Neural progenitor cell (in vitro differentiated cells): ENCODE measurements around the gene STK40. TPM values are rescaled to one million over a fixed set of nuclear protein-coding genes. Genes with fewer than 3 reads are reported as not detected.
A peak's percentile ranks its signal among the peaks of the same experiment; 100 is the strongest.

Experiments used
- DNase-seq: peaks from one replicate; pipeline ENCODE4 v3.0.0-alpha.2; 2016; ENCODE audit warnings: low spot score
- H2AFZ ChIP-seq: fragments of 200-600 bp; sonication (generic); replicated peaks from 2 replicates; pipeline ENCODE4 v1.6.1; 2016; ENCODE audit warnings: antibody characterized with exemption
- H3F3A ChIP-seq: fragments of 200-600 bp; sonication (generic); 2 replicates; pipeline ENCODE4 v1.6.1; 2016; ENCODE audit warnings: antibody characterized with exemption, low read depth
- H3K27ac ChIP-seq: fragments of 200-600 bp; sonication (generic); 2 replicates; pipeline ENCODE4 v1.5.1; 2016; ENCODE audit warnings: mild to moderate bottlenecking
- H3K27me3 ChIP-seq: fragments of 200-600 bp; sonication (generic); 2 replicates; pipeline ENCODE4 v1.6.1; 2016; ENCODE audit warnings: mild to moderate bottlenecking, moderate library complexity
- H3K36me3 ChIP-seq: fragments of 200-600 bp; sonication (generic); 2 replicates; pipeline ENCODE4 v1.5.1; 2016
- H3K4me1 ChIP-seq: fragments of 200-600 bp; sonication (generic); 2 replicates; pipeline ENCODE4 v1.6.1; 2016; ENCODE audit warnings: mixed run types
- H3K4me2 ChIP-seq: fragments of 200-600 bp; sonication (generic); 2 replicates; pipeline ENCODE4 v1.6.1; 2016
- H3K4me3 ChIP-seq: fragments of 200-600 bp; sonication (generic); 2 replicates; pipeline ENCODE4 v1.5.1; 2016
- H3K79me2 ChIP-seq: fragments of 200-600 bp; sonication (generic); 2 replicates; pipeline ENCODE4 v1.6.1; 2016; ENCODE audit warnings: low read depth
- H3K9ac ChIP-seq: fragments of 200-600 bp; sonication (generic); 2 replicates; pipeline ENCODE4 v1.6.1; 2016
- H3K9me3 ChIP-seq: fragments of 200-600 bp; sonication (generic); 2 replicates; pipeline ENCODE4 v1.5.1; 2016; ENCODE audit warnings: low read depth
- H4K20me1 ChIP-seq: fragments of 200-600 bp; sonication (generic); 2 replicates; pipeline ENCODE4 v1.6.1; 2016; ENCODE audit warnings: low read depth
- H3K27ac Mint-ChIP-seq: 3 replicates; pipeline ENCODE4 v1.8.0; 2021; ENCODE audit warnings: mixed read lengths
- H3K27me3 Mint-ChIP-seq: 2 replicates; pipeline ENCODE4 v1.8.0; 2022; ENCODE audit warnings: low read depth, mild to moderate bottlenecking, inconsistent platforms, moderate library complexity, mixed read lengths; ENCODE audit not compliant: insufficient read depth
- H3K36me3 Mint-ChIP-seq: 3 replicates; pipeline ENCODE4 v1.8.0; 2021; ENCODE audit warnings: mixed read lengths
- H3K4me1 Mint-ChIP-seq: 3 replicates; pipeline ENCODE4 v1.8.0; 2021; ENCODE audit warnings: mixed read lengths
- H3K4me3 Mint-ChIP-seq: 3 replicates; pipeline ENCODE4 v1.8.0; 2021; ENCODE audit warnings: mild to moderate bottlenecking, moderate library complexity, mixed read lengths
- H3K9me3 Mint-ChIP-seq: 3 replicates; pipeline ENCODE4 v1.8.0; 2020; ENCODE audit warnings: mixed read lengths
- CTCF ChIP-seq: fragments of 200-600 bp; sonication (generic); IDR thresholded peaks from 2 replicates; pipeline ENCODE4 v1.5.1; 2017; ENCODE audit warnings: antibody characterized with exemption, mild to moderate bottlenecking
- EZH2 ChIP-seq: fragments of 200-600 bp; sonication (generic); IDR thresholded peaks from 2 replicates; pipeline ENCODE4 v1.6.1; 2017; ENCODE audit warnings: antibody characterized with exemption, mild to moderate bottlenecking, moderate library complexity
- EZH2phosphoT487 ChIP-seq: fragments of 200-600 bp; sonication (generic); IDR thresholded peaks from 2 replicates; pipeline ENCODE4 v1.6.1; 2017; ENCODE audit warnings: antibody characterized with exemption
- total RNA-seq: library from RNA; depleted of rRNA; stranded (reverse); fragments of >200 nt; gene quantifications from 2 replicates; pipeline ENCODE4 v1.2.3, GENCODE V29; 2015; ENCODE audit warnings: low replicate concordance

STK40 gene
- total RNA-seq, 1 donor from 2014 or later = 5.3 TPM

GRCh38 chr1:36305915-36306209 is 79.9 kb downstream of the STK40 start:
- Histone ChIP-seq H3K27me3 (no peaks in the 10 kb centered on the region), H3K4me1 (peaks cover 11% of the 10 kb centered on the region), H3F3A (peaks cover 27% of the 10 kb centered on the region), H4K20me1 (peaks cover 22% of the 10 kb centered on the region), H3K9me3 (no peaks in the 10 kb centered on the region), H3K79me2 (peaks cover 6% of the 10 kb centered on the region), H2AFZ (peak overlapping the region; percentile 52), H3K27ac (no peak overlapping the region), H3K36me3 (peaks cover 4% of the 10 kb centered on the region), H3K4me3 (peak overlapping the region; percentile 80), H3K9ac (no peak overlapping the region), H3K4me2 (peak overlapping the region; percentile 91)
- DNase-seq = no peak
- Mint-ChIP-seq H3K4me1 (peaks cover 16% of the 10 kb centered on the region), H3K36me3 (peaks cover 20% of the 10 kb centered on the region), H3K4me3 (peak overlapping the region; percentile 91), H3K27ac (no peak overlapping the region), H3K9me3 (no peaks in the 10 kb centered on the region), H3K27me3 (peaks cover 2% of the 10 kb centered on the region)
- no peak for TF ChIP-seq EZH2phosphoT487
- TF ChIP-seq EZH2 = no peak
- no peak for TF ChIP-seq CTCF

- no peak for DNase-seq
- H3K4me3 Mint-ChIP-seq = peak overlapping the region; percentile 91
- H3K9ac ChIP-seq = no peak overlapping the region
- H3F3A ChIP-seq = peaks cover 27% of the 10 kb centered on the region
- no peak overlapping the region for H3K27ac Mint-ChIP-seq
- no peak for TF ChIP-seq EZH2phosphoT487
- TF ChIP-seq EZH2 = no peak
- peaks cover 11% of the 10 kb centered on the region for H3K4me1 ChIP-seq
- no peak overlapping the region for H2AFZ ChIP-seq
- peaks cover 22% of the 10 kb centered on the region for H4K20me1 ChIP-seq
- no peaks in the 10 kb centered on the region for H3K9me3 Mint-ChIP-seq
- H3K79me2 ChIP-seq = peaks cover 6% of the 10 kb centered on the region
- peak overlapping the region; percentile 91 for H3K4me2 ChIP-seq
- peaks cover 4% of the 10 kb centered on the region for H3K36me3 ChIP-seq
- H3K27me3 Mint-ChIP-seq = peaks cover 4% of the 10 kb centered on the region
- H3K27me3 ChIP-seq = no peaks in the 10 kb centered on the region
- peak overlapping the region; percentile 80 for H3K4me3 ChIP-seq
- H3K9me3 ChIP-seq = no peaks in the 10 kb centered on the region
- H3K36me3 Mint-ChIP-seq = peaks cover 21% of the 10 kb centered on the region
- peaks cover 16% of the 10 kb centered on the region for H3K4me1 Mint-ChIP-seq
- H3K27ac ChIP-seq = no peak overlapping the region
Observed at GRCh38 chr1:36304970-36305914, 80.5 kb downstream of the STK40 start.

GRCh38 chr1:36304521-36304920 is 81.2 kb downstream of the STK40 start:
- H3K36me3 ChIP-seq = peaks cover 4% of the 10 kb centered on the region
- H3K9ac ChIP-seq = no peak overlapping the region
- H3K9me3 ChIP-seq = no peaks in the 10 kb centered on the region
- Mint-ChIP-seq H3K36me3 (peaks cover 24% of the 10 kb centered on the region), H3K27me3 (peaks cover 4% of the 10 kb centered on the region), H3K27ac (no peak overlapping the region), H3K9me3 (no peaks in the 10 kb centered on the region), H3K4me1 (peaks cover 16% of the 10 kb centered on the region), H3K4me3 (no peak overlapping the region)
- peaks cover 24% of the 10 kb centered on the region for H4K20me1 ChIP-seq
- no peak overlapping the region for H3K4me3 ChIP-seq
- DNase-seq = no peak
- peaks cover 6% of the 10 kb centered on the region for H3K79me2 ChIP-seq
- no peaks in the 10 kb centered on the region for H3K27me3 ChIP-seq
- TF ChIP-seq EZH2 (no peak), EZH2phosphoT487 (no peak), CTCF (no peak)
- no peak overlapping the region for H3K4me2 ChIP-seq
- peaks cover 11% of the 10 kb centered on the region for H3K4me1 ChIP-seq
- H3F3A ChIP-seq = peaks cover 27% of the 10 kb centered on the region
- H2AFZ ChIP-seq = no peak overlapping the region
- no peak overlapping the region for H3K27ac ChIP-seq
